ENCODE results near the gene DCAF11.

- TF ChIP-seq CTCF (conservative IDR thresholded peaks at IDR 0.05; ENCODE audit: low read depth, low read length) (no peak), EZH2phosphoT487 (IDR thresholded peaks at IDR 0.05; ENCODE audit: borderline replicate concordance, low read length) (no peak)
Observed at GRCh38 chr14:24123424-24124417, 9.1 kb downstream of the DCAF11 start.
